Peyer's patch (tissue), 4 donors: ENCODE data around the gene ATP6V1G1. TPM values are rescaled to one million over a fixed set of nuclear protein-coding genes. Genes with fewer than 3 reads are reported as not detected.
A peak's percentile ranks its signal among the peaks of the same experiment; 100 is the strongest.

ENCODE experiments used
- DNase-seq, 3 donors: peaks; one replicate each; pipeline ENCODE4 v3.0.0-alpha.2; 2017 to 2019
- H3K27ac ChIP-seq, 4 donors: fragments of 200-600 bp; sonication (generic); one replicate each; pipeline ENCODE4 v1.5.1; 2016 to 2019
- H3K27me3 ChIP-seq, 2 donors: fragments of 200-600 bp; sonication (generic); one replicate each; pipeline ENCODE4 v1.5.1; 2019
- H3K36me3 ChIP-seq, 3 donors: fragments of 200-600 bp; sonication (generic); one replicate each; pipeline ENCODE4 v1.5.1; 2016 to 2019
- H3K4me1 ChIP-seq, 4 donors: fragments of 200-600 bp; sonication (generic); one replicate each; pipeline ENCODE4 v1.5.1; 2016 to 2019
- H3K4me3 ChIP-seq, 4 donors: fragments of 200-600 bp; sonication (generic); 1 replicate in 3 of 4; 2 replicates in 1 of 4; pipeline ENCODE4 v1.5.1; 2016 to 2019; ENCODE audit warnings: mild to moderate bottlenecking in 1 of 4
- H3K9me3 ChIP-seq, 4 donors: fragments of 200-600 bp; sonication (generic); one replicate each; pipeline ENCODE4 v1.5.1; 2016 to 2019; ENCODE audit warnings: mild to moderate bottlenecking in 1 of 4
- CTCF ChIP-seq, 6 experiments: fragments of 450-650 bp in 4 of 6; fragments of 200-600 bp in 2 of 6; sonication (generic) in 1 of 6; IDR thresholded peaks; one replicate each; pipeline ENCODE4 v1.5.1; 2017 to 2019; ENCODE audit warnings: antibody characterized with exemption in 6 of 6, mild to moderate bottlenecking in 3 of 6, moderate library complexity in 1 of 6
- POLR2A ChIP-seq, 2 donors: fragments of 450-650 bp; IDR thresholded peaks; one replicate each; pipeline ENCODE4 v1.5.1; 2017; ENCODE audit warnings: antibody characterized with exemption in 2 of 2, mild to moderate bottlenecking in 2 of 2, moderate library complexity in 2 of 2
- total RNA-seq, 4 donors: library from RNA; depleted of rRNA; stranded (reverse); fragments of >200 nt; gene quantifications; one replicate each; pipeline ENCODE4 v1.1.0, GENCODE V29; 2016

The ATP6V1G1 gene
- total RNA-seq, 4 donors from 2014 or later: 84.3 to 166 (median 107) TPM

- H3K9me3 ChIP-seq: no peaks in the 10 kb centered on the region
- H3K4me1 ChIP-seq: no peaks in the 10 kb centered on the region
- H3K27me3 ChIP-seq: no peaks in the 10 kb centered on the region
- H3K4me3 ChIP-seq: no peak overlapping the region
- DNase-seq: no peak
- peaks cover 0 to 27% (median 0%) of the 10 kb centered on the region in 3 donors for H3K36me3 ChIP-seq
- H3K27ac ChIP-seq: no peak overlapping the region
- TF ChIP-seq CTCF (IDR thresholded peaks at IDR 0.05) (no peak), POLR2A (IDR thresholded peaks at IDR 0.05) (no peak)
These were observed 37.1 kb downstream of the ATP6V1G1 start for GRCh38 chr9:114624677-114625076.

- TF ChIP-seq POLR2A (IDR thresholded peaks at IDR 0.05): no peak
- Histone ChIP-seq H3K27ac (no peak overlapping the region), H3K27me3 (no peaks in the 10 kb centered on the region), H3K4me1 (no peaks in the 10 kb centered on the region), H3K9me3 (no peaks in the 10 kb centered on the region), H3K36me3 (peaks cover 0 to 46% (median 0%) of the 10 kb centered on the region in 3 donors), H3K4me3 (no peak overlapping the region)
- DNase-seq: peak in 1 of 3 donors; percentile 3
These were observed 38.9 kb downstream of the ATP6V1G1 start for GRCh38 chr9:114626415-114627020.

GRCh38 chr9:114627553-114627952 lies 40.0 kb downstream of the ATP6V1G1 start:
- Histone ChIP-seq H3K27me3 (no peaks in the 10 kb centered on the region), H3K4me1 (no peaks in the 10 kb centered on the region), H3K4me3 (no peak overlapping the region), H3K27ac (no peak overlapping the region), H3K9me3 (no peaks in the 10 kb centered on the region), H3K36me3 (peaks cover 0 to 53% (median 0%) of the 10 kb centered on the region in 3 donors)
- TF ChIP-seq CTCF (IDR thresholded peaks at IDR 0.05) (no peak), POLR2A (IDR thresholded peaks at IDR 0.05) (no peak)
- no peak for DNase-seq

GRCh38 chr9:114629563-114630090 lies 42.1 kb downstream of the ATP6V1G1 start:
- no peaks in the 10 kb centered on the region for H3K4me1 ChIP-seq
- H3K27ac ChIP-seq: no peak overlapping the region
- H3K9me3 ChIP-seq: no peaks in the 10 kb centered on the region
- TF ChIP-seq CTCF (IDR thresholded peaks at IDR 0.05) (no peak), POLR2A (IDR thresholded peaks at IDR 0.05) (no peak)
- no peak overlapping the region for H3K4me3 ChIP-seq
- no peaks in the 10 kb centered on the region for H3K27me3 ChIP-seq
- no peak for DNase-seq
- H3K36me3 ChIP-seq: peaks cover 0 to 73% (median 0%) of the 10 kb centered on the region in 3 donors

GRCh38 chr9:114631166-114631565 lies 43.6 kb downstream of the ATP6V1G1 start:
- H3K36me3 ChIP-seq: peaks cover 0 to 80% (median 0%) of the 10 kb centered on the region in 3 donors

More at GRCh38 chr9:114631166-114631565, 43.6 kb downstream of the ATP6V1G1 start:
- TF ChIP-seq POLR2A (IDR thresholded peaks at IDR 0.05) (no peak), CTCF (IDR thresholded peaks at IDR 0.05) (no peak)
- no peak overlapping the region for H3K4me3 ChIP-seq
- H3K27ac ChIP-seq: no peak overlapping the region
- H3K9me3 ChIP-seq: no peaks in the 10 kb centered on the region
- H3K4me1 ChIP-seq: no peaks in the 10 kb centered on the region
- no peaks in the 10 kb centered on the region for H3K27me3 ChIP-seq
- no peak for DNase-seq
